HepG2 (cell line): Measurements from ENCODE around the gene IPMK. TPM values are rescaled to one million over a fixed set of nuclear protein-coding genes. Genes with fewer than 3 reads are reported as not detected.

ENCODE experiments used
- ATAC-seq: fragments of 200-7000 bp; cut with Tn5 transposase; 3 replicates; pipeline ENCODE4 v1.9.1; 2020; ENCODE audit warnings: mild to moderate bottlenecking, moderate library complexity
- BruUV-seq: library from RNA; stranded (reverse); fragments of 400-500 nt; replicated peaks from 2 replicates; lab custom pipeline; 2021; lab: Mats Ljungman, UMichigan
- CTCF ChIA-PET: fragments of 300-600 bp; formaldehyde crosslinking; extraction: SDS; loops from one replicate; lab custom pipeline; 2021; ENCODE audit warnings: low total read pairs, inconsistent platforms, low intra/inter-chr PET ratio; lab: Yijun Ruan, JAX
- POLR2A ChIA-PET: fragments of 350-600 bp; sonication (Branson Sonifier 250); formaldehyde crosslinking; loops from one replicate; lab custom pipeline; 2020; ENCODE audit warnings: antibody characterized with exemption, inconsistent platforms; lab: Yijun Ruan, JAX
- DNase-seq: peaks from one replicate; pipeline ENCODE4 v3.0.0-alpha.2; 2015; ENCODE audit warnings: low spot score
- FAIRE-seq: peaks from 3 replicates; lab custom pipeline; 2011; peaks lifted over from hg19 to GRCh38; lab: Jason Lieb, UNC
- H2AFZ ChIP-seq: one replicate; pipeline ENCODE4 v1.6.1; 2011; ENCODE audit warnings: low read length, inconsistent platforms
- H3K27ac ChIP-seq: fragments of 300-600 bp; 3 replicates; pipeline ENCODE4 v1.8.0; 2011; ENCODE audit warnings: mixed run types, mild to moderate bottlenecking, mixed read lengths, low read length, inconsistent platforms; ENCODE audit not compliant: insufficient read depth; ENCODE audit errors: extremely low read length
- H3K27me3 ChIP-seq, 2 experiments: fragments of 200-600 bp in 1 of 2; 2 replicates in 1 of 2; 3 replicates in 1 of 2; pipeline versions ENCODE4 v1.6.0 to v1.8.0; 2011; ENCODE audit warnings: low read length in 2 of 2, mild to moderate bottlenecking in 2 of 2, moderate library complexity in 2 of 2, inconsistent platforms in 1 of 2; ENCODE audit not compliant: insufficient read depth in 2 of 2, control insufficient read depth in 1 of 2
- H3K36me3 ChIP-seq, 2 experiments: fragments of 200-600 bp in 1 of 2; replicated peaks in 1 of 2; 2 replicates in 1 of 2; 3 replicates in 1 of 2; pipeline versions ENCODE4 v1.5.1 to v1.8.0; 2011; ENCODE audit warnings: low read length in 2 of 2, inconsistent platforms in 1 of 2; ENCODE audit not compliant: insufficient read depth in 2 of 2, control insufficient read depth in 1 of 2
- H3K4me1 ChIP-seq: 2 replicates; pipeline ENCODE4 v1.5.1; 2012; ENCODE audit warnings: low read length, inconsistent platforms; ENCODE audit not compliant: insufficient read depth
- H3K4me2 ChIP-seq: 2 replicates; pipeline ENCODE4 v1.6.0; 2011; ENCODE audit warnings: low read depth, low read length, inconsistent platforms
- H3K4me3 ChIP-seq, 3 experiments: fragments of 200-600 bp in 1 of 3; sonication (generic), shearing (Covaris generic) in 1 of 3; replicated peaks in 1 of 3; 2 replicates each; pipeline ENCODE4 v1.5.1; 2011 to 2016; ENCODE audit warnings: low read length in 3 of 3, inconsistent platforms in 2 of 3, low read depth in 2 of 3, mild to moderate bottlenecking in 2 of 3, control low read depth in 1 of 3, mixed read lengths in 1 of 3; ENCODE audit not compliant: insufficient read depth in 1 of 3
- H3K79me2 ChIP-seq: one replicate; pipeline ENCODE4 v1.6.1; 2011; ENCODE audit warnings: low read length, inconsistent platforms; ENCODE audit not compliant: insufficient read depth
- H3K9ac ChIP-seq: 2 replicates; pipeline ENCODE4 v1.6.0; 2011; ENCODE audit warnings: mild to moderate bottlenecking, low read depth, low read length, inconsistent platforms; ENCODE audit not compliant: insufficient read depth
- H3K9me3 ChIP-seq: 2 replicates; pipeline ENCODE4 v1.5.1; 2012; ENCODE audit warnings: mild to moderate bottlenecking, low read length
- H4K20me1 ChIP-seq: 2 replicates; pipeline ENCODE4 v1.6.0; 2011; ENCODE audit warnings: inconsistent platforms, mild to moderate bottlenecking, low read length, moderate library complexity; ENCODE audit not compliant: insufficient read depth
- CC2D1A ChIP-seq: sonication (generic); formaldehyde crosslinking; IDR thresholded peaks from 2 replicates; pipeline ENCODE4 v1.8.1; 2023; ENCODE audit warnings: mild to moderate bottlenecking, missing genetic modification reagents
- DPF2 ChIP-seq: sonication (generic); formaldehyde crosslinking; IDR thresholded peaks from 2 replicates; pipeline ENCODE4 v1.4.0; 2020; ENCODE audit warnings: mild to moderate bottlenecking, low read depth, missing genetic modification reagents, borderline replicate concordance
- HCFC1 ChIP-seq: fragments of 150-350 bp; IDR thresholded peaks from 2 replicates; pipeline ENCODE4 v1.6.1; 2014; ENCODE audit warnings: low read depth, low read length
- LCORL ChIP-seq, 2 experiments: fragments of 450-650 bp in 1 of 2; sonication (generic) in 1 of 2; formaldehyde crosslinking in 1 of 2; IDR thresholded peaks; 2 replicates each; pipeline versions ENCODE4 v1.5.0 to v1.6.1; 2017 to 2020; ENCODE audit warnings: antibody characterized with exemption in 1 of 2, missing genetic modification reagents in 1 of 2
- YY1 ChIP-seq: IDR thresholded peaks from 2 replicates; pipeline ENCODE4 v1.6.1; 2011; ENCODE audit warnings: low read length, low read depth, moderate library complexity, mild to moderate bottlenecking; ENCODE audit not compliant: insufficient read depth, insufficient replicate concordance
- ZNF382 ChIP-seq: sonication (generic); formaldehyde crosslinking; IDR thresholded peaks from 2 replicates; pipeline ENCODE4 v1.5.0; 2020; ENCODE audit warnings: missing genetic modification reagents, mild to moderate bottlenecking, borderline replicate concordance
- WGBS: methylation state at CpG from one replicate; pipeline ENCODE4 v1.1.6; 2017; ENCODE audit warnings: low lambda C conversion rate; 5-methylcytosine and 5-hydroxymethylcytosine counted together
- in situ Hi-C: cut with HindIII; loops from 2 replicates; pipeline ENCODE4 v1.10.0; 2017; ENCODE audit warnings: low pct_unique_long_range_greater_than_20kb; ENCODE audit not compliant: extremely low pct_ligation_motif_present
- intact Hi-C: fragments of 100-400 bp; cut with micrococcal nuclease; formaldehyde crosslinking; loops from one replicate; pipeline ENCODE4 v1.10.0; 2022; ENCODE audit not compliant: unreplicated experiment
- polyA plus RNA-seq, 8 experiments: library from polyadenylated mRNA; depleted of rRNA in 3 of 8; stranded (reverse) in 7 of 8; unstranded in 1 of 8; fragments of >200 nt; fragmentation: Illumina TruSeq in 4 of 8; extraction: Trizol in 4 of 8; gene quantifications; 2 replicates each; pipeline versions ENCODE4 v1.2.1 to v1.2.3, GENCODE V29; 2011 to 2016; ENCODE audit warnings: low read depth in 4 of 8, missing spikeins in 1 of 8, mixed read lengths in 1 of 8; ENCODE audit not compliant: insufficient read depth in 1 of 8
- total RNA-seq, 5 experiments: library from RNA; depleted of rRNA; stranded (reverse); fragments of >200 nt; fragmentation: Illumina TruSeq; extraction: Trizol; gene quantifications; 2 replicates each; pipeline ENCODE4 v1.2.3, GENCODE V29; 2016; ENCODE audit warnings: low read depth in 1 of 5
- TF ChIP-seq, protein P1 (sequence below): sonication (generic); formaldehyde crosslinking; IDR thresholded peaks from 2 replicates; pipeline ENCODE4 v1.4.0; 2020; ENCODE audit warnings: mild to moderate bottlenecking, missing genetic modification reagents
- TF ChIP-seq, protein P2 (sequence below): IDR thresholded peaks from 2 replicates; pipeline ENCODE4 v1.6.1; 2016; ENCODE audit warnings: mild to moderate bottlenecking, missing biosample characterization, missing genetic modification reagents

Gene IPMK
- total and polyA plus RNA-seq, 2 of the 13 experiments (the other 11 are each of a cell fraction or from before 2014, with no cell fraction given), result 2.7 to 3.9 TPM

DNA sequence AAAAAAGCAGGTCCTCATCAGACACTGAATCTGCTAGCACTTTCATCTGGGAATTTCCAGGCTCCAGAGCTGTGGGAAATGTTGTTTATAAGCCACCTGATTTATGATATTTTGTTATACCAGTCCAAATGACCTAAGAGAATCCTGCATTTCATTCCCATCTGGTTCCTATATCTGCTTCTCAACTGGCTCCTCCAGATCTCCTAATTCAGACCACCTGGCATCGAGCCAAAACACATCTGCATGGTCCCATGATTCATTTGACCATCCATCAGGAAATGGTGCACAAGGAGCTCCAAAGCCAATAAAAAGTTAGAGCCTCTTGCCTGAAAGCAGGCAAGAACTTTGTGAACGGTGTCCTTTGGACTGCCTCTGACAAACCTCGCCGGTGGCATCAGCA, 108.9 kb downstream of the IPMK start:
- BruUV-seq, result no TSS peak
- POLR2A ChIA-PET, result no interaction called here
- Histone ChIP-seq H3K4me3 (no peak overlapping the region), H2AFZ (no peak overlapping the region), H3K79me2 (no peaks in the 10 kb centered on the region), H3K4me2 (no peak overlapping the region), H3K27ac (no peak overlapping the region), H3K36me3 (no peaks in the 10 kb centered on the region), H3K9ac (no peak overlapping the region), H3K9me3 (no peaks in the 10 kb centered on the region), H3K27me3 (no peaks in the 10 kb centered on the region), H4K20me1 (no peaks in the 10 kb centered on the region), H3K4me1 (no peaks in the 10 kb centered on the region)
- in situ Hi-C loops, result no loop called here
- intact Hi-C loops, result no loop called here
- ATAC-seq (no peak), FAIRE-seq (no peak), DNase-seq (no peak)
- WGBS, result 22% methylated on average over 4 of the region's 4 CpGs
- TF ChIP-seq CC2D1A (CRISPR knock-in tag) (no peak), LCORL (IDR thresholded peaks at IDR 0.05) (peak; percentile 58), LCORL (CRISPR knock-in tag; IDR thresholded peaks at IDR 0.05) (no peak), ZNF382 (CRISPR knock-in tag) (no peak), DPF2 (no peak), HCFC1 (no peak), YY1 (no peak)
- TF ChIP-seq, protein P1, sequence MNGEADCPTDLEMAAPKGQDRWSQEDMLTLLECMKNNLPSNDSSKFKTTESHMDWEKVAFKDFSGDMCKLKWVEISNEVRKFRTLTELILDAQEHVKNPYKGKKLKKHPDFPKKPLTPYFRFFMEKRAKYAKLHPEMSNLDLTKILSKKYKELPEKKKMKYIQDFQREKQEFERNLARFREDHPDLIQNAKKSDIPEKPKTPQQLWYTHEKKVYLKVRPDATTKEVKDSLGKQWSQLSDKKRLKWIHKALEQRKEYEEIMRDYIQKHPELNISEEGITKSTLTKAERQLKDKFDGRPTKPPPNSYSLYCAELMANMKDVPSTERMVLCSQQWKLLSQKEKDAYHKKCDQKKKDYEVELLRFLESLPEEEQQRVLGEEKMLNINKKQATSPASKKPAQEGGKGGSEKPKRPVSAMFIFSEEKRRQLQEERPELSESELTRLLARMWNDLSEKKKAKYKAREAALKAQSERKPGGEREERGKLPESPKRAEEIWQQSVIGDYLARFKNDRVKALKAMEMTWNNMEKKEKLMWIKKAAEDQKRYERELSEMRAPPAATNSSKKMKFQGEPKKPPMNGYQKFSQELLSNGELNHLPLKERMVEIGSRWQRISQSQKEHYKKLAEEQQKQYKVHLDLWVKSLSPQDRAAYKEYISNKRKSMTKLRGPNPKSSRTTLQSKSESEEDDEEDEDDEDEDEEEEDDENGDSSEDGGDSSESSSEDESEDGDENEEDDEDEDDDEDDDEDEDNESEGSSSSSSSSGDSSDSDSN (CRISPR knock-in tag), result no peak
- TF ChIP-seq, protein P2, sequence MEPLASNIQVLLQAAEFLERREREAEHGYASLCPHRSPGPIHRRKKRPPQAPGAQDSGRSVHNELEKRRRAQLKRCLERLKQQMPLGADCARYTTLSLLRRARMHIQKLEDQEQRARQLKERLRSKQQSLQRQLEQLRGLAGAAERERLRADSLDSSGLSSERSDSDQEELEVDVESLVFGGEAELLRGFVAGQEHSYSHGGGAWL (CRISPR knock-in tag), result no peak
- CTCF ChIA-PET, result no interaction called here
